Measurements from ENCODE around the gene BCO1.

- TF ChIP-seq EP300 (IDR thresholded peaks at IDR 0.05) (no peak), CTCF (IDR thresholded peaks at IDR 0.05) (no peak)
Measured at GRCh38 chr16:81316176-81316496, 77.6 kb downstream of the BCO1 start.
